Calu3 (cell line): Measurements from ENCODE around the gene RERE. TPM values are rescaled to one million over a fixed set of nuclear protein-coding genes. Genes with fewer than 3 reads are reported as not detected.

Experiments used
- BruUV-seq: library from RNA; stranded (reverse); fragments of 400-500 nt; replicated peaks from 2 replicates; lab custom pipeline; 2021; lab: Mats Ljungman, UMichigan
- CTCF ChIA-PET: fragments of 300-600 bp; sonication (Branson Sonifier 250); formaldehyde crosslinking; loops from one replicate; lab custom pipeline; 2022; ENCODE audit warnings: antibody characterized with exemption; lab: Charles Lee
- DNase-seq: peaks from one replicate; pipeline ENCODE4 v3.0.0; 2022
- H3K27ac Mint-ChIP-seq: one replicate; pipeline ENCODE4 v1.8.0; 2022; ENCODE audit warnings: mixed read lengths; ENCODE audit not compliant: unreplicated experiment
- H3K27me3 Mint-ChIP-seq: one replicate; pipeline ENCODE4 v1.8.0; 2022; ENCODE audit warnings: mixed read lengths; ENCODE audit not compliant: unreplicated experiment
- H3K36me3 Mint-ChIP-seq: one replicate; pipeline ENCODE4 v1.8.0; 2022; ENCODE audit warnings: mild to moderate bottlenecking, moderate library complexity, mixed read lengths; ENCODE audit not compliant: insufficient read depth, unreplicated experiment
- H3K4me1 Mint-ChIP-seq: one replicate; pipeline ENCODE4 v1.8.0; 2022; ENCODE audit warnings: mild to moderate bottlenecking, low read depth, mixed read lengths; ENCODE audit not compliant: unreplicated experiment
- H3K4me3 Mint-ChIP-seq: one replicate; pipeline ENCODE4 v1.8.0; 2022; ENCODE audit warnings: mild to moderate bottlenecking, low read depth, moderate library complexity, mixed read lengths; ENCODE audit not compliant: unreplicated experiment
- H3K9me3 Mint-ChIP-seq: one replicate; pipeline ENCODE4 v1.8.0; 2022; ENCODE audit warnings: low read depth, mixed read lengths; ENCODE audit not compliant: unreplicated experiment
- intact Hi-C: fragments of 100-400 bp; cut with micrococcal nuclease; formaldehyde crosslinking; loops from one replicate; pipeline ENCODE4 v1.10.0; 2022; ENCODE audit not compliant: unreplicated experiment
- total RNA-seq: library from RNA; stranded (reverse); gene quantifications from 2 replicates; pipeline ENCODE4 v1.2.3, GENCODE V29; 2022
- TF ChIP-seq, protein P1 (sequence below): fragments of 200-600 bp; IDR thresholded peaks from one replicate; pipeline ENCODE4 v1.8.0; 2022; ENCODE audit warnings: antibody characterized with exemption; ENCODE audit not compliant: unreplicated experiment

RERE gene
- total RNA-seq, 1 experiment from 2014 or later = 45.9 TPM

DNA sequence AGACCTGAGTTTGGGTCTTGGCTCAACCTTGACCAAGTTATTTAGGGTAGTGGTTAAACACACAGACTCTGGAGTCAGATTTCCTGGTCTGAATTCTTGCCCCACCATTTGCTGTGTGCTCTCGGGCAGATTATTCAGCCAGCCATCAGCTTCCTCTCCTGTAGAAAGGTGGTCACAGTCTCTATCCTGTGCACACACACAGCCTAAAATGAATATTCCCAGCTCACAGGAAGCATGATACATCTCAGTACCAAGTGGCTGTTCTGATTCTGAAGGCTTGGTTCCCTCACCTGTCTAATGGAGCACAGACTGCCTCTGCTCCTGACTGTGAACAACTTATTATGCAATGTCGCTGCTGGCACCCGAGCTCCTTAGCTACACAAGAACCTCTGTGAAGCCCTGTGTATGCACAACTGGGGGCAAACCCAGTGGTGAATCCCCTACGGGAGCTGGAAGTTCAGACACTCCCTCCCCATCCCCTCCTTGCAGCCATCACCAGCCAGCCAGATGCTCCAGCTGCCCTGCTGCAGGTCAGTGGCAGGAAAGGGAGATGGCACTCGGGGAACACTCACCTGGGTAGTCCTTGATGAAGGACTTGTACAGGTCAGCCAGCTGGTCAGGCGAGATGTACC, 47.4 kb upstream of the RERE start:
- Mint-ChIP-seq H3K36me3 (peaks cover 77% of the 10 kb centered on the region), H3K9me3 (no peaks in the 10 kb centered on the region)
- BruUV-seq = no TSS peak

DNA sequence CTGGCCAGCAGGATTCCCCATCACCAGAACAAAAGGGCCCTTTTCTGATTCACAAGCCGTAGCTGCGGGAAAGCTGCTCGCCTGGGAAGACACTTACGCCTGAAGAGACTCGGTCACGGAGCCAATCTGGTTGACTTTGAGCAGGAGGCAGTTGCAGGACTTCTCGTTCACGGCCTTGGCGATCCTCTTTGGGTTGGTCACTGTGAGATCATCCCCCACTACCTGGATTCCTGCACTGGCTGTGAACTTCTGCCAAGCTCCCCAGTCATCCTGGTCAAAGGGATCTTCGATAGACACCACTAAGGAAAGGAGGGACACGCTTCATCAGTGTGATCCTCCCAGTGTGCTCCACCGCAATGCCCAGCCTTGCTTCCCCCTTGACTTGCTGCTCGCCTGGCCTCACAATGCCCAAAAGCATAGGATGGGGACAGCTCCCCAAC, 46.4 kb upstream of the RERE start:
- Mint-ChIP-seq H3K4me3 (no peak overlapping the region), H3K27me3 (no peaks in the 10 kb centered on the region), H3K27ac (no peak overlapping the region), H3K4me1 (peaks cover 11% of the 10 kb centered on the region), H3K36me3 (peaks cover 76% of the 10 kb centered on the region), H3K9me3 (no peaks in the 10 kb centered on the region)
- DNase-seq = no peak
- BruUV-seq = no TSS peak
- CTCF ChIA-PET = no interaction called here
- TF ChIP-seq, protein P1, sequence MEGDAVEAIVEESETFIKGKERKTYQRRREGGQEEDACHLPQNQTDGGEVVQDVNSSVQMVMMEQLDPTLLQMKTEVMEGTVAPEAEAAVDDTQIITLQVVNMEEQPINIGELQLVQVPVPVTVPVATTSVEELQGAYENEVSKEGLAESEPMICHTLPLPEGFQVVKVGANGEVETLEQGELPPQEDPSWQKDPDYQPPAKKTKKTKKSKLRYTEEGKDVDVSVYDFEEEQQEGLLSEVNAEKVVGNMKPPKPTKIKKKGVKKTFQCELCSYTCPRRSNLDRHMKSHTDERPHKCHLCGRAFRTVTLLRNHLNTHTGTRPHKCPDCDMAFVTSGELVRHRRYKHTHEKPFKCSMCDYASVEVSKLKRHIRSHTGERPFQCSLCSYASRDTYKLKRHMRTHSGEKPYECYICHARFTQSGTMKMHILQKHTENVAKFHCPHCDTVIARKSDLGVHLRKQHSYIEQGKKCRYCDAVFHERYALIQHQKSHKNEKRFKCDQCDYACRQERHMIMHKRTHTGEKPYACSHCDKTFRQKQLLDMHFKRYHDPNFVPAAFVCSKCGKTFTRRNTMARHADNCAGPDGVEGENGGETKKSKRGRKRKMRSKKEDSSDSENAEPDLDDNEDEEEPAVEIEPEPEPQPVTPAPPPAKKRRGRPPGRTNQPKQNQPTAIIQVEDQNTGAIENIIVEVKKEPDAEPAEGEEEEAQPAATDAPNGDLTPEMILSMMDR = no peak
- intact Hi-C loops = no loop called here

More for the DNA sequence above, 47.4 kb upstream of the RERE start:
- H3K27me3 Mint-ChIP-seq = no peaks in the 10 kb centered on the region
- H3K27ac Mint-ChIP-seq = no peak overlapping the region
- H3K4me1 Mint-ChIP-seq = peaks cover 18% of the 10 kb centered on the region
- CTCF ChIA-PET = no interaction called here
- intact Hi-C loops = no loop called here
- TF ChIP-seq, protein P1 = no peak
- DNase-seq = no peak
- no peak overlapping the region for H3K4me3 Mint-ChIP-seq

DNA sequence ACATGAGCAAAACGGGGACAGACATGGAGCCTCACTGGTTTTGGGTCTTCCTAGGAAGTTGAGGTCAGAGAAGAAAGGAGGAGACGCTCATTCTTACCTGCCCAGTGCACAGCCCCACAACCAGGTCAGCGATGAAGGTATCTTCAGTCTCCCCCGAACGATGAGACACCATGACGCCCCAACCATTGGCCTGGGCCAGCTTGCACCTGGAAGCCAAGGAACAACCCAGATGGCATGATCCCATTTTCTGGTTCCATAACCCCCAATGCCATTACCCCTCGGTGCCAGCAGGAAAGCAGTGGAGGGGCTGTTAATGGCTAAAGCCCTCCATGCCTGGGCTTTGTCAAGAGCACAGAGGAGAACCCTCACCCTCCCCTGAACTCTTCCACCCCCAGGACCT, 45.7 kb upstream of the RERE start:
- CTCF ChIA-PET = interaction anchor here (1.1 kb wide), 1 partner anchor 14 kb away, joined by 4 read pairs; no protein-coding TSS in a partner anchor
- H3K27me3 Mint-ChIP-seq = no peaks in the 10 kb centered on the region
- DNase-seq = no peak
- H3K36me3 Mint-ChIP-seq = peaks cover 77% of the 10 kb centered on the region
- no peak overlapping the region for H3K27ac Mint-ChIP-seq
- intact Hi-C loops = no loop called here
- BruUV-seq = no TSS peak
- TF ChIP-seq, protein P1 = no peak
- no peaks in the 10 kb centered on the region for H3K9me3 Mint-ChIP-seq
- H3K4me1 Mint-ChIP-seq = peaks cover 17% of the 10 kb centered on the region
- no peak overlapping the region for H3K4me3 Mint-ChIP-seq

DNA sequence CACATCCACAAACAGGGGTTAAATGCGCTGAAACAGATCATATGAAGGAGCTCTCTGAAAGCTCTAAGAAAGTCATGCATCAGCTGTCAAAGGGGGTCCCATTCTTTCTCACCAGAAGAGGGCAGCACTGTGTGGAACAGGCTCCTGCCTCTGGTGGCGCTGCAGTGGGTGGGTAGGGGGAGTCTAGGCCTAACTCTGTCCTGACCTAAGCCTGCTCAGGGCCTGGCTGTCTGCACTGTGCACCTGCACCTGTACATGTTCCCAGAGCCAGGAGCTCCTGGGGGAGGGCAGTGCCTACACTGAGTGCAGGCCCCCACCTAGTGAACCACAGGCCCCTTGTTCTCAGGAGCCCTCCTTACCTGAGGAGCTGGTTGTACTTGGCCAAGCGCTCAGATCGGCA, 45.1 kb upstream of the RERE start:
- no TSS peak for BruUV-seq
- Mint-ChIP-seq H3K27me3 (no peaks in the 10 kb centered on the region), H3K27ac (no peak overlapping the region), H3K4me1 (peaks cover 18% of the 10 kb centered on the region), H3K9me3 (no peaks in the 10 kb centered on the region), H3K36me3 (peaks cover 74% of the 10 kb centered on the region), H3K4me3 (no peak overlapping the region)
- CTCF ChIA-PET = interaction anchor here (1.0 to 1.1 kb wide), 3 partner anchors 14 to 142 kb away, joined by 3 to 4 read pairs (median 4); no protein-coding TSS in a partner anchor
- TF ChIP-seq, protein P1 = peak; percentile 67
- intact Hi-C loops = no loop called here
- peak; percentile 31 for DNase-seq
